NCI-H748 (cell line): ENCODE results near the gene NUDT19.
"Not testable (repeated sequence)": the region's sequence is repeated elsewhere in the genome, so short reads cannot be mapped to it uniquely, and the experiment has no call there.

Source experiments
- DNase-seq: peaks from one replicate; lab custom pipeline; 2025; ENCODE audit not compliant: unreplicated experiment; lab: John Stamatoyannopoulos, UW

Gene NUDT19

DNA sequence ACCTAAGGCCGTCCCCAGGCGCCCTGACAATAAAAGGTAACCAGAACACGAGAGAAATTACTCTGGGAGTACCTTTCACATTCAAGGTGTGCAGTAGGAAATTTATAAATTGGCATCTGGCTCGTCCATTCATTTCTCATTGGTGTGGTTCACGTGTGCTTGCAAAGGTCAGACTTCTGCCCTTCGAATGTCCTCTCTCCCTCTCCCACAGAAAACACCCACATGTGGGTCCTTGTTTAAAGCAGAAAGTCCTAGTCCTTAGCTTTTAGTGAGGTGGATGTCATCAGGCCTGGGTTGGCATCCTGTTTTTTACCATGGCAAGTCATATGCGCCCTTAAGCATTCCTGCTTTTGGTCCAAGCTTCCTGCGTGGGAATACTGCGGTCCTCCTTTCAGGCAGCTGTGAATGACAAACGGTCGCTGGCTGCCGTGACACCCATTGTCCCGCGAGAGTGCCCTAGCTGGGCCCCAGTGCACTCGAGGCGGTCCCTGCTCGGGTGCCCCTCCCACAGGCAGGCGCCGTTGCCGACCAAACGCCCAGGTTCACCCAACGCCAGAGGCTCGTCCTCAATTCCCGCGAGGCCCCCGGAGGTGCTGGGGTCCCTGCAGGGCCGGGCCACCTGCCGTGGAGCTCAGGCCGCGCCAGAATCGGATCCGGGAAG lies at the start of gene NUDT19:
NUDT19 (plus strand) TSS at position 531 of the 661 bp plus-strand sequence. CDS start 140 bp downstream, outside the sequence.
- peak; percentile 85 for DNase-seq

DNA sequence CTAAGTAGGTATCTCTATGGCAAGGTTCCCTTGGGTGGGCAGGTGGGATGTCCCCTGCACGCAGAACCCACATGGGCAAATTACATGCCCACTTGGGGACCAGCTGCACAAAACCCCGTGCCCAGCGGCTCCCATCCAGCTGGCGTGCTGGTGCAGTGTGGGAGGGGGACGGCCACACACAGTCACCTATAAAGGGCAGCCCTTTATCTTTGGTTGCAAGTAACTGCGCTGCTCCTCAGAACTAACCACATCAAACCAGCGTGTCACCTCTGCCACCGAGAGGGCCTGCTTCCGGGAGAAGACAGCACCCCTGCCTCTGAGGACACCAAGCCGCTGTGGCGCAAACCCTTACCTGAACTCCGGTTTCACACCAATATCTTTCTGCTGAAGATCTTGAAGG lies 48.9 kb upstream of the NUDT19 start:
- no peak for DNase-seq

DNA sequence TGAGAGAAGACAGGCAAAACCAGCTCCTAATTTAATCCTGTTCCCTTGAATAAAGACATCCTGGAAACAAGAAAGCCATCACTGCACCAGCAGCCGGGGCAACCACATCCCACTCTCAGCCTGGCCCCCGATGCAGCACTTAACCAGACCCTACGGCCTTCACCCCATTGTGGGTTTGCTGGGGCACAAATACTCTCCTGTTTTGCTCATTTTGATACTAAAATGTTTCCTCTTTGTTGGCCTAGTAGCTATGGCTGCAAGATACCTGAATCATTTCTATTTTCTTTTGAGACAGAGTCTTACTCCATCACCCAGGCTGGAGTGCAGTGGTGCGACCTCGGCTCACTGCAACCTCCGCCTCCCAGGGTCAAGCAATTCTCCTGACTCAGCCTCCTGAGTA lies 45.1 kb upstream of the NUDT19 start:
- no peak for DNase-seq

DNA sequence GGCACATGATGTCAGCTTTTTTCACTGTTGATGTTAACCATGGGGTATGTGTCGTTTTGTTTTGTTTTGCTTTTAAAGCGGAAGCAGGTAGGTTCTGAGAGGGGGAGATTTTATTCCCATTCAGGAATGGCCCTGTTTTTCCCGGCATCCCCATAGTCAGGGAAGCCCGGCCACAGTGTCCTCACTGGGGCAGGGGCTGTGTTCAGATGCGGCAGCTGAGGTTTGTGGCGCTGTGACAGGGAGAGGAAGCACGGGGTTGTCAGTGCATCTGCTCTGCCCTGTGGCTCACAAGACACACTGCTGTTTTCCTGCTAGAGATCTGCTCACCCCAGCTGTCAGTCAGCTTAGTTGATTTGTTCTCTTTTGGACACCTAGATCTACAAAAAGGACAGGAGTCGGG lies 44.3 kb upstream of the NUDT19 start:
- DNase-seq, result no peak

DNA sequence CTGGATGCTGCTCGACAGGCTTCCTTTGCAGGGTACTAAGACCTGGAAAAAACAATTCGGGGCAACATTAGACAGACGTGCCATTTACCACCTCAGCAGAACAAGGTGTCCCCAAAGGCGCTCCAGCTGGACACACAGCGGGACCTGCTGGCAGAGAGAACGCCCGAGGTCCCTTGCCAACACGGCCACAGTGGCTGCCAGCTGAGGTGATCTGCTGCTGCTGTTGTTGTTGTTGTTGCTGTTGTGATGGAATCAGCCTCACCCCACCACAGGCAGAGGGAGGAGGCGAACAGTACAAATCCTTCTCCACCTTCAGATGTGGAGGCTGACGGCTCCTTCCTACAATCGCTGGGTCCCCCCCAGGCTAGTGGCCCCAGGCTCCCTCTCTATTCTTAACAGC lies 41.9 kb upstream of the NUDT19 start:
- DNase-seq, result no peak

DNA sequence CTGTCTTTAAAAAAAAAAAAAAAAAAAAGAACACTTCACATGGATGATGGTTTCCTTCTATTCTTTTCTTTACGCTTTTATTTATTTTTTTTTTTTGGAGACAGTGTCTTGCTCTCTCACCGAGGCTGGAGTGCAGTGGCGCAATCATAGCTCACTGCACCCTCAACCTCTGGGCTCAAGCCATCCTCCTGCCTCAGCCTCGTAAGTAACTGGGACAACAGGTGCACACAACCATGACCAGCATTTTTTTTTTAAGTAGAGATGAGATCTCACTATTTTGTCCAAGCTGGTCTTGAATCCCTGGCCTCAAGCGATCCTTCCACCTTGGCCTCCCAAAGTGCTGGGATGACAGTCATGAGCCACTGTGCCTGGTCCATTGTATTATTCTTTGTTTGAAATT lies 41.0 kb upstream of the NUDT19 start:
- DNase-seq, result no peak

DNA sequence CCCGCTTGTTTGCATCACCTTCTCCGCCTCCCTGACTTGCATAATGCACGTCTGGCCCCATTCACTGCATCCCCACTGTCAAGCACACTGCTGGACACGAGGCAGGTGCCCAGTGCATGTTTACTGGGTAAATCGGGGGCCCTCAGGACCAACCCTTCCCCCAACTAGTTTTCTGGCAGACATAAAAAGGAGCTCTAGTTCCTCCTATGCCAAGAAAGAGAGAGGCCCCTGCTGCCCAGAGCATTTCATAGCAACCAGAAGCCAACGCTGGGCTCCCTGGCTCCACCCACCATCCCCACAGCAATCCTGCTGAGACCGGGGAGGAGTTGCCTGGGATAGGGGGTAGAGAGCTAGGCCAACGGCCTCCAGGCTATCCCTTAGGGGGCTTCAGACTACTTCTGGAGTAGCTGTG lies 39.9 kb upstream of the NUDT19 start:
- DNase-seq, result no peak

DNA sequence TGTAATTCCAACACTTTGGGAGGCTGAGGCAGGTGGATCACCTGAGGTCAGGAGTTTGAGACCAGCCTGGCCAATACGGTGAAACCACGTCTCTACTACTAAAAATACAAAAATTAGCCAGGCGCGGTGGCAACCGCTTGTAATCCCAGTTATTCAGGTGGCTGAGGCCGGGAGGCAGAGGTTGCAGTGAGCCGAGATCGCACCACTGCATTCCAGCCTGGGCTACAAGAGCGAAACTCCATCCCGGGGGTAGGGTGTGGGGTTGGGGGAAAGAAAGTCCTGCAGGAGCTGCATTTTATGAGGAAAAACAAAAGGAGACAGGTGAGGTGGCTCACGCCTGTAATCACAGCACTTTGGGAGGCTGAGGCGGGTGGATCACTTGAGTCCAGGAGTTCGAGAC lies 39.3 kb upstream of the NUDT19 start:
- not testable (repeated sequence) for DNase-seq

DNA sequence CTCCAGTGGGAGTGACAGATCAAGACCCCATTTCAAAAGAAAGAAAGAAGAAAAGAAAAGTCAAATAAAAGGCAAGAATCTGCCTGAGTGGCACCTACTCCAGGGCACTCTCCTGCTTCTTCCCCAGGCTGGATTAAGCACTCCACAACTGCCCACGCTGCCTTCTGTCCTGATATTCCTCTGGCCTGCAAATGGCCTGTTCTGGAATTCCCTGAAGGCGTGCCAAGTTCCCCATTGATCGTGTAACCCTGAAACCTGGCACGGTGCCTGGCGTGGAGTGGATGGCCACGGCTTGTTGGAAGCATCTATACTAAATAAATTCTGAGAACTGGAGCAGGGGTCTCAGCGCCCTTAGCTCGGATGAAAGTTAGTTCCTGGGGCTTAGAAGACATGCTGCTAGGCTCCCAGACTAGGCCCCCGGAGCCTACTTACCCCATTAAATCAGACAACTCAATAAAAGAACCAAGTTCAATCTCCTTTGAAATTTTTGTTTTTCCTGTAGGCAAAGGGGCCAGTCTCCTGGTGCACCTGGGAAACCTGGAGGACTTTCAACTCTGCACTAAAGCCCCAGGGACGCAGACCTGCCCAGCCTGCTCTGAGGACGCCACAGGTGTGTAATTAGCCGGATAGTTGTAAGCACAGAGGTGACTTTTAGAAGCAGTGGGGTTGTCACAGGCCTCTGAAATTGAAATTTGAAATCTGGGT lies 38.6 kb upstream of the NUDT19 start:
- DNase-seq, result no peak

DNA sequence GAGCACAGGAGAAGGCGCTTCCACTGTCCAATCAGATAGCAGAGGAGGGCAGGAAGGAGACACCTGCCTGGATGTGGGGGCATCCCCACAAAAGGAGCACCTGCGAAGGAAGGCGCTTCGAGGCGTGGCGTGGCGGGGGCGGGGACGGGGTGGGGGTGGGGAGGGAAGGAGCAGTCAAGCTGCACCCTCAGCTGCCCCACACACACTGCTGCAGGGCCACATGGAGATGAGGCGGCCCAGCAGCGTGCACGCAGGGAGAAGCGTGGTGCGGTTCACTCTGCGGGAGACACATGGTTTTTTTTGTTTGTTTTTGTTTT lies 38.1 kb upstream of the NUDT19 start:
- no peak for DNase-seq

DNA sequence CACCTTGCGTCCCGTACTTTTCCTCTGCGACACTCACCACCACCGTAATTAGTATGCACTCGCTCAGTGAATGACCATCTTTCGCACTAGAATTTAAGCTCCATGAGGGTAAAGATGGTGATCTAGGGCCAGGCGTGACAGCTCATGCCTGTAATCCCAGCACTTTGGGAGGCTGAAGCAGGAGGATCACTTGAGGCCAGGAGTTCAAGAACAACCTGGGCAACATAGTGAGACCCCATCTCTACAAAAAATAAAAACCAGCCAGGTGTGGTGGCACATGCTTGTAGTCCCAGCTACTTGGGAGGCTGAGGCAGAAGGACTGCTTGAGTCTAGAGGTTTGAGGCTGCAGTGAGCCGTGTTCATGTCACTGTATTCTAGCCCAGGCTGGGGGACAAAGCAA lies 35.2 kb upstream of the NUDT19 start:
- not testable (repeated sequence) for DNase-seq

DNA sequence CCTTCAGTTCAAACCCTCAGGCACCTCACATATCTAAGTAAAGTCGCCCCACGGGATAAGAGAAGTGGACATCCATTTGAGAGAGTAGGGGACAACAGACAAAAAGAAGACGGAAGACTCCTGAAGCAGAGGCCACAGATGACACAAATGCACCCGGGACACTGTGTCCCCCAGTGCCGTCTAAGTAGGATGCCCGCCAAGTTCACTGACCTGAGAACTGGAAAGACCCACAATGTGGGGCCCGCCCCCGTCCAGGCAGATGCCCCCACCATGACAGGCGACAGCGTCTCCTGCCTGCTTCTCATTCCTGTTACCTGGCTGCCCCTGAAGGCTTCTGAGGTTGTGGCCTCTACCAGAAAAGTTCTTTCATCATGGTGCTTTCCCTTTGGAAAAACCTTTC lies 33.5 kb upstream of the NUDT19 start:
- DNase-seq, result no peak

DNA sequence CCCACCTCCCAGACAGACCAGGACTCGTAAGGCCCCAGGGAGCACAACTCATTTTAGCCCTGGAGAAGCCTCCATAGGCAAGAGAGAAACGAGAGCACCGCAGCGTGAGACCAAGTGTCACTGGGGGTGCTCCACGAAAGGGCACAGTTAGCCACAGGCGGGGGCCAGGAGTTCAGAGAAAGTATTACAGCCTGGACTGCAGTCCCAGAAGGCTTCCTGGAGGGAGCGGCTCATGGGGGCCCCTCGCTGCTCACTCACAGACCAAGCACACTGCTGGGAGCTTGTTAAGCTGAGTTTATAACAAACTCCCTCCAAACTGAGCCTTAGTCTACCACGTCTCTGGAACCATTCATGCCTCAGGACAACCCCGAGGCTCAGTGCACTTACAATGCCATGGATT lies 33.1 kb upstream of the NUDT19 start:
- no peak for DNase-seq

DNA sequence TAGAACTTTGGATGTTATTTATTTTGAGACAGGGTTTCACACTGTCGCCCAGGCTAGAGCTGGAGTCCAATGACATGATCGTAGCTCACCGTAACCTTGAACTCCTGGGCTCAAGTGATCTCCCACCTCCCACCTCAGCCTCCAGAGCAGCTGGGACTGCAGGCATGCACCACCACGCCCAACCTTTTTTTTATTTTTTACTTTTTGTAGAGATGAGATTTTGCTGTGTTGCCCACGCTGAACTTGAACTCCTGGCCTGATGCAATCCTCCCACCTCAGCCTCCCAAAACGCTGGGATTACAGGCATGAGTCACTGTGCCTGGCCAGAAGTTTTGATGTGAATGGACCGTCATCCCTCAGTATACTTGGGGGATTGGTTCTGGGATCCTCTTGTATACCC lies 30.3 kb upstream of the NUDT19 start:
- no peak for DNase-seq

DNA sequence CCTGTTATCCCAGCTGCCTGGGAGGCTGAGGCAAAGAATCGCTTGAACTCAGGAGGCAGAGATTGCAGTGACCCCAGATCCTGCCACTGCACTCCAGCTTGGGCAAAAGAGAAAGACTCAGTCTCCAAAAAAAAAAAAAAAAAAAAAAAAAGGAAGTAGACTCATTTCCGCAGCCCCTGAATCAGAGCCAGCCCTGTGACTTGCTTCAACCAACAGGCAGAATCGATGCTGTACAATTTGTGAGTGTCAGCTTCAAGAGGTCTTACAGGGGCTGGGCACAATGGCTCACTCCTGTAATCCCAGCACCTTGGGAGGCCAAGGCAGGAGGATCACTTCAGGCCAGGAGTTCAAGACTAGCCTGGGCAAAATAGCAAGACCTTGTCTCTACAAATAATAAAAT lies 29.4 kb upstream of the NUDT19 start:
- DNase-seq, result no peak

DNA sequence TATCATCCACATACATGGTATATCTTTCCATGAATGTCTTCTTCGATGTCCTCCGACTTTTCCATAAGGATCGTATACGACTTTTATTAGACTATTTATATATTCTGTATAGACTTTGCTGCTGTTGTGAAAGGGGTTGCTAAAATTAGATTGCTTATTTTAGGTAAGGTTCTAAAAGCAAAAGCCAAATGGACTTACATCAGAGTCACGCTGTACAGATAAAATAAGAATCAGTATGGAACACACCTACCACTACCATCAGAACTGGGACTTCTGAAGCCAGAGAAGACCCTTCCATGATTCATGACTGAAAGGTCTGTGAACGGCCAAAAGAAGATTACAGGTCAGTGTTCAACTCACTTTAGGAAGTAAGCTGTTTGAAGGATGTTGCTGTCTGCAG lies 25.5 kb upstream of the NUDT19 start:
- no peak for DNase-seq

DNA sequence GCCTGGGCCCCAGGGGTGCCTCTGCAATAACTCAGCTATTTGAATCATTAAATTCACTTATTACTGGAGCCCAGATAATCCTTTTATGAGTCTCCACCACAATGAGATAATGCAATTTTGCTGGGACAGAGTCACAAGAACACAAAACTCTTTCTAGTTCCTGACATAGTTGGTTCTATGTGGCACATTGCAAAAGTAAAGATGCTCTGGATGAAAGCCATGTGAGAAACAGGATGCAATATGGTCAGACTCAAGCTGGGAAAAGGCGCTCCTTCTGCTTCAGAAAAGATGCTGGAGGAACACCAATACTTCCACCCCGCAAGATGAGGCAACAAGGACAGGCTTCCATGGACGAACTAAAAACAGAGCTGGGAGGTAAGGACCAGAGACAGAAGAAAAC lies 22.3 kb upstream of the NUDT19 start:
- DNase-seq, result no peak

DNA sequence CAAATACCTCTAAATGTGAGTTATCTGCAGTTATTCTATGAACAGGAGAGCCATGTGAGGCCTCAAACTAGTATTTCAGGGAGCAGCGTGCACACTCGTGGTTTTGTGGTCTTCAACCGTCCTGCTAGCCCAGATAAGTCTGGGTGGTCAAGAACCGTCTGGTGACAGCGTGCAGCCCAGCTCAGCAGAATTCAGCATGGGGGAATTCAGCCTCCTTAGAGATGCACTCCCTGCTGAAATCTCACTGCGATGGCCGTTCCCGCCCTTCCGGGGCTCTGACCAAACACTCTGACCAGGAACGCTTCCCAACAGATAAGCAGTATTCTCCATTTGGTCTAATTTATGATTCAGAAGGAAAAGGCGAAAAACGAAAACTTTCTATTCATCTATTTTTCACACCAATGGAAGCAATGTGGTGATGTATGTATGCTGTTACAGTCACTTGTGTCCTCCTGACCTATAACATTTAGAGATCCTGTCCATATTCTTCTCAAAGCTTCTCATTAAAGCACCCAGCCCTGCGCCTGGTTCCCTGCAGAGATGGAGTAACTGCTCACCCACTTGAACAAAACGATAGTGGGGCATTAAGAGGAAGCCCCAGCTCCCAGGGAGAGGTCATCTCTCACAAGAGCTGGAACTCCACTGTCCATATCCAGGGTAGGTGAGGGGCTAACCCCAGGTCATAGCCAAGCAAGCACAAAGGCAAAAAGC lies 19.6 kb upstream of the NUDT19 start:
- DNase-seq, result no peak

DNA sequence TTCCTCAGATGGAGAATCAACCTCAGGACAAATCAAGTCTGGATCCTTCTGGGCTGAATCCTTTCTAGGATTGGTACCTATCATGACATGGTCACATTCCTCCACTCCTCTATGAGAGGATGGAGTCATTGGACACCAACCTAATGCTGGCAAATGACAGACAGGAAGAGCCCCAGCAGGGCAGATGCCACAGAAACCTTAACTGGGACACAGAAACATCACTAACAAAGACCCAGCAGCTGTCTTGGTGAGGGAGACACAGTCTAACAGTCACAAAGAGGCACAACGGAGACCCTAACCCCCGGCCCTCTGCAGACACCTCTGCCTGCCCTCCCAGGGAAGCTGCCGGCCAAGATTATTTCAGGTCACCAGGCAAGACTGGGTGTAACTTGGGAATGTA lies 18.8 kb upstream of the NUDT19 start:
- DNase-seq, result no peak

DNA sequence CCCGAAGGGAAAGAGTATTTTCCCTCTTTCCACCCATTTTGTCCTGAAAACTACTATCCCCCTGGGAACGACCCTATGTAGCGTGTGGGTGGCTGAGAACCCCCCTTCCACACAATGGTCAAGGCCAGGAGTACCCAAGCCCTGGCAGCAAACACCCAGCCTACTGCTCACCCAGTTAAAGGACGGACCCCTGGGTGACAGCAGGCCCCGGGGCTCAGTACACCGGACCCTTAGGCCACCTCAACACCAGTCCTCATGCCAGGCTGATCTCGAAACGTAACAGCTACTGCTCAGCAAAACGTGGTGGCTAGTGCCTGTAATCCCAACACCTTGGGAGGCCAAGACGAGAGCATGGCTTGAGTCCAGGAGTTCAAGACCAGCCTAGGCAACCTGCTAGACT lies 18.0 kb upstream of the NUDT19 start:
- no peak for DNase-seq

DNA sequence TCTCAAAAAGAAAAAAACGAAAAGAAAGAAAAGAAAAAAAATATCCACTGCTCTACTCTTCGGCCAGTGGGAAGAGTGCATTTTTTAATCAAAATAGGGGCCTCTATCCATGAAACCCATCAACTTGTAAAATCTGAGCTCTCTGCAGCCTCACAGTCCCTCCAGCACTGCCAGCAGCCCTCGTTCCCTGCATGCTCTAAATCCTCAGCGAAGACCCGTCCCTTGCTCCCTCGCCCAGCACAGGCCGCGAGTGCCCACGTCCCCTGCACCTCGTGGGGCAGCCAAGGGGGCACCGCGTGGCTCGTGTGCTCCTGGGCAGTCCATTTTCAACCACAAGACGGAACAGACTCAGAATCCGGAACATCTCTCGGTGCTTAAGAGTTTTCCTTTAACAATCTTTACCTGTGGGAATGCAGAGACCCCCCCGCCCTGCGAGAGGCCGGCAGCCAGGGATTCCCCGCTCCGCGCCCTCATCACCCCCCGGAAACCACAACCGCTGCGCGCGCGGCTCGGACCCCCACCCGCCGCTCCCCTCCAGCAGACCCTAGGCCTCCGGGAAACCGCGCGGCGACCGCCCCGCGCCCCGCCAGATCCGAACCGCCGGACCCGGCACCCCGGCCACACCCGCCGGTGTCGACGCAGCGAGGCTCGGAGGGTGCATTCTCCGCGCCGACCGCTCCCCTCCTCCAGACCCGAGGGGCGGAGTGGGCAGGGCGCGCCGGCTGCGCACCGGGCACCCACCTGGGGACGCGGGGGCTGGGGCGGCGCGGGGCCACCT lies 17.3 kb upstream of the NUDT19 start:
- peak; percentile 49 for DNase-seq
